ENCODE results near the gene TYRO3. TPM values are rescaled to one million over a fixed set of nuclear protein-coding genes. Genes with fewer than 3 reads are reported as not detected.

TYRO3 gene
- total RNA-seq, 2 experiments from 2014 or later = 0.48 TPM; not detected in 1

- no peaks in the 10 kb centered on the region for H3K79me2 ChIP-seq (ENCODE audit: insufficient read depth, low read depth, low read length)
- H3K36me3 ChIP-seq (ENCODE audit: insufficient read depth, low read length) = no peaks in the 10 kb centered on the region
- CTCF ChIA-PET (ENCODE audit: unreplicated experiment) = no interaction called here
- no peaks in the 10 kb centered on the region for H3K4me1 ChIP-seq (ENCODE audit: insufficient read depth, low read length, poor library complexity, severe bottlenecking)
- no peaks in the 10 kb centered on the region for H3K9me3 ChIP-seq (ENCODE audit: low read length)
- H3K9me2 ChIP-seq (ENCODE audit: insufficient read depth, low read length) = no peaks in the 10 kb centered on the region
- no peaks in the 10 kb centered on the region for H4K20me1 ChIP-seq (ENCODE audit: insufficient read depth, low read length)
- H2AFZ ChIP-seq (ENCODE audit: low read length) = no peak overlapping the region
- TF ChIP-seq EZH2phosphoT487 (IDR thresholded peaks at IDR 0.05; ENCODE audit: borderline replicate concordance, low read depth, low read length) = no peak
- no peak for TF ChIP-seq CTCF (conservative IDR thresholded peaks at IDR 0.05; ENCODE audit: low read length)
- H3K27ac ChIP-seq (ENCODE audit: low read depth, low read length, poor library complexity, severe bottlenecking) = no peak overlapping the region
- no peak for DNase-seq (ENCODE audit: low spot score)
- no TSS peak for BruUV-seq (replicated peaks)
- no peak overlapping the region for H3K4me2 ChIP-seq (ENCODE audit: low read length)
- POLR2A ChIA-PET = no interaction called here
- intact Hi-C loops (cut with micrococcal nuclease; ENCODE audit: unreplicated experiment) = no loop called here
- H3K4me3 ChIP-seq (ENCODE audit: low read depth, low read length, poor library complexity, severe bottlenecking) = no peak overlapping the region
Observed at GRCh38 chr15:41571948-41572347, 12.9 kb downstream of the TYRO3 start.

- no peaks in the 10 kb centered on the region for H4K20me1 ChIP-seq (ENCODE audit: insufficient read depth, low read length)
- no peaks in the 10 kb centered on the region for H3K36me3 ChIP-seq (ENCODE audit: insufficient read depth, low read length)
- no peak overlapping the region for H3K4me2 ChIP-seq (ENCODE audit: low read length)
- H3K9me2 ChIP-seq (ENCODE audit: insufficient read depth, low read length) = no peaks in the 10 kb centered on the region
- ChIA-PET CTCF (ENCODE audit: unreplicated experiment) (interaction anchor here (0.6 kb wide), 1 partner anchor 589 kb away, joined by 3 read pairs; no protein-coding TSS in a partner anchor), POLR2A (no interaction called here)
- DNase-seq (ENCODE audit: low spot score) = no peak
- TF ChIP-seq CTCF (conservative IDR thresholded peaks at IDR 0.05; ENCODE audit: low read length) = no peak
- no peak for TF ChIP-seq EZH2phosphoT487 (IDR thresholded peaks at IDR 0.05; ENCODE audit: borderline replicate concordance, low read depth, low read length)
- intact Hi-C loops (cut with micrococcal nuclease; ENCODE audit: unreplicated experiment) = no loop called here
- H3K4me1 ChIP-seq (ENCODE audit: insufficient read depth, low read length, poor library complexity, severe bottlenecking) = no peaks in the 10 kb centered on the region
- no peak overlapping the region for H2AFZ ChIP-seq (ENCODE audit: low read length)
- BruUV-seq (replicated peaks) = no TSS peak
- H3K79me2 ChIP-seq (ENCODE audit: insufficient read depth, low read depth, low read length) = no peaks in the 10 kb centered on the region
- no peaks in the 10 kb centered on the region for H3K9me3 ChIP-seq (ENCODE audit: low read length)
- H3K27ac ChIP-seq (ENCODE audit: low read depth, low read length, poor library complexity, severe bottlenecking) = no peak overlapping the region
- H3K4me3 ChIP-seq (ENCODE audit: low read depth, low read length, poor library complexity, severe bottlenecking) = no peak overlapping the region
Observed at GRCh38 chr15:41572866-41573265, 13.9 kb downstream of the TYRO3 start.

DNA sequence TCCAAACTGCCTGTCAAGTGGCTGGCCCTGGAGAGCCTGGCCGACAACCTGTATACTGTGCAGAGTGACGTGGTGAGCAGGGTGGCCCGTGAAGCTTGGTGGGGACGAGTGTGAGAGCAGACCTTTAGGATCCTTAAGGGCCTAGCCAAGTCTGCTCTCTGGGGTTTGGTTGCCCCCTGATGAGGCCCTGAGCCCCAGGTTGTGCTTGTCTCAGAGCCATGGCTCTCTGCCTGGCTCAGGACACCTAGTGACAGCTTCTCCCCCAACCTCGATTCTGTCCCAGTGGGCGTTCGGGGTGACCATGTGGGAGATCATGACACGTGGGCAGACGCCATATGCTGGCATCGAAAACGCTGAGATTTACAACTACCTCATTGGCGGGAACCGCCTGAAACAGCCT lies 14.4 kb downstream of the TYRO3 start:
- BruUV-seq (replicated peaks) = no TSS peak
- no peaks in the 10 kb centered on the region for H4K20me1 ChIP-seq (ENCODE audit: insufficient read depth, low read length)
- intact Hi-C loops (cut with micrococcal nuclease; ENCODE audit: unreplicated experiment) = no loop called here
- POLR2A ChIA-PET = no interaction called here
- H3K4me2 ChIP-seq (ENCODE audit: low read length) = no peak overlapping the region
- H3K9me2 ChIP-seq (ENCODE audit: insufficient read depth, low read length) = no peaks in the 10 kb centered on the region
- no peak overlapping the region for H2AFZ ChIP-seq (ENCODE audit: low read length)
- TF ChIP-seq EZH2phosphoT487 (IDR thresholded peaks at IDR 0.05; ENCODE audit: borderline replicate concordance, low read depth, low read length) = no peak
- TF ChIP-seq CTCF (conservative IDR thresholded peaks at IDR 0.05; ENCODE audit: low read length) = no peak
- H3K9me3 ChIP-seq (ENCODE audit: low read length) = no peaks in the 10 kb centered on the region
- CTCF ChIA-PET (ENCODE audit: unreplicated experiment) = interaction anchor here (0.6 kb wide), 1 partner anchor 588 kb away, joined by 3 read pairs; no protein-coding TSS in a partner anchor
- no peaks in the 10 kb centered on the region for H3K36me3 ChIP-seq (ENCODE audit: insufficient read depth, low read length)
- no peak for DNase-seq (ENCODE audit: low spot score)
- no peak overlapping the region for H3K27ac ChIP-seq (ENCODE audit: low read depth, low read length, poor library complexity, severe bottlenecking)
- no peak overlapping the region for H3K4me3 ChIP-seq (ENCODE audit: low read depth, low read length, poor library complexity, severe bottlenecking)
- H3K4me1 ChIP-seq (ENCODE audit: insufficient read depth, low read length, poor library complexity, severe bottlenecking) = no peaks in the 10 kb centered on the region
- H3K79me2 ChIP-seq (ENCODE audit: insufficient read depth, low read depth, low read length) = no peaks in the 10 kb centered on the region

Measured in OCI-LY7 (cell line).